WTC11 (cell line): ENCODE data around the gene CEP350. TPM values are rescaled to one million over a fixed set of nuclear protein-coding genes. Genes with fewer than 3 reads are reported as not detected.

Experiments used
- ATAC-seq: fragments of 200-7000 bp; cut with Tn5 transposase; 2 replicates; pipeline ENCODE4 v1.10.0; 2021; ENCODE audit warnings: mild to moderate bottlenecking, moderate library complexity
- CTCF ChIA-PET: fragments of 300-600 bp; sonication (Branson Sonifier 250); formaldehyde crosslinking; loops from one replicate; lab custom pipeline; 2021; ENCODE audit warnings: antibody characterized with exemption; lab: Charles Lee
- POLR2A ChIA-PET: fragments of 350-600 bp; sonication (Branson Sonifier 250); formaldehyde crosslinking; loops from one replicate; lab custom pipeline; 2021; ENCODE audit warnings: antibody characterized with exemption; lab: Charles Lee
- DNase-seq: peaks from one replicate; pipeline ENCODE4 v3.0.0; 2021; ENCODE audit warnings: low spot score
- H3K27ac Mint-ChIP-seq: 2 replicates; pipeline ENCODE4 v1.8.0; 2021; ENCODE audit warnings: mixed read lengths
- H3K27me3 Mint-ChIP-seq: 2 replicates; pipeline ENCODE4 v1.8.0; 2021; ENCODE audit warnings: low read depth, mild to moderate bottlenecking, moderate library complexity, mixed read lengths
- H3K36me3 Mint-ChIP-seq: 2 replicates; pipeline ENCODE4 v1.8.0; 2021; ENCODE audit warnings: mixed read lengths
- H3K4me1 Mint-ChIP-seq: 2 replicates; pipeline ENCODE4 v1.8.0; 2022; ENCODE audit warnings: mixed read lengths
- H3K4me3 Mint-ChIP-seq: 2 replicates; pipeline ENCODE4 v1.8.0; 2021; ENCODE audit warnings: mild to moderate bottlenecking, moderate library complexity, mixed read lengths
- H3K9me3 Mint-ChIP-seq: 2 replicates; pipeline ENCODE4 v1.8.0; 2021; ENCODE audit warnings: mixed read lengths
- AFF4 ChIP-seq: sonication (generic); formaldehyde crosslinking; IDR thresholded peaks from 2 replicates; pipeline ENCODE4 v1.8.1; 2023; ENCODE audit warnings: mild to moderate bottlenecking, missing genetic modification reagents, borderline replicate concordance
- ATF2 ChIP-seq: sonication (generic); formaldehyde crosslinking; IDR thresholded peaks from 2 replicates; pipeline ENCODE4 v1.8.1; 2022; ENCODE audit warnings: low read depth, missing genetic modification reagents, borderline replicate concordance
- CREB1 ChIP-seq: sonication (generic); formaldehyde crosslinking; IDR thresholded peaks from 2 replicates; pipeline ENCODE4 v1.8.0; 2023; ENCODE audit warnings: mild to moderate bottlenecking, missing genetic modification reagents
- FOXJ3 ChIP-seq: sonication (generic); formaldehyde crosslinking; IDR thresholded peaks from 2 replicates; pipeline ENCODE4 v1.9.0; 2021; ENCODE audit warnings: missing genetic modification reagents, mild to moderate bottlenecking, borderline replicate concordance
- FOXP1 ChIP-seq: sonication (generic); formaldehyde crosslinking; IDR thresholded peaks from 2 replicates; pipeline ENCODE4 v1.8.0; 2022; ENCODE audit warnings: missing genetic modification reagents, mild to moderate bottlenecking, moderate library complexity, borderline replicate concordance
- GRHL2 ChIP-seq: fragments of 250-450 bp; sonication (Bioruptor Pico); IDR thresholded peaks from 2 replicates; pipeline ENCODE4 v1.8.0; 2022; ENCODE audit warnings: mild to moderate bottlenecking, moderate library complexity; ENCODE audit not compliant: insufficient replicate concordance, severe bottlenecking
- MXD4 ChIP-seq: fragments of 250-450 bp; sonication (Bioruptor Pico); IDR thresholded peaks from 2 replicates; pipeline ENCODE4 v1.8.0; 2021; ENCODE audit warnings: mild to moderate bottlenecking, moderate library complexity, borderline replicate concordance
- OVOL2 ChIP-seq: fragments of 250-450 bp; sonication (Bioruptor Pico); IDR thresholded peaks from 2 replicates; pipeline ENCODE4 v1.9.0; 2021; ENCODE audit warnings: mild to moderate bottlenecking, borderline replicate concordance
- PREB ChIP-seq: sonication (generic); formaldehyde crosslinking; IDR thresholded peaks from 2 replicates; pipeline ENCODE4 v1.8.1; 2022; ENCODE audit warnings: mild to moderate bottlenecking, missing genetic modification reagents, moderate library complexity, borderline replicate concordance
- RORB ChIP-seq: fragments of 250-450 bp; sonication (Bioruptor Pico); IDR thresholded peaks from 2 replicates; pipeline ENCODE4 v1.9.0; 2021; ENCODE audit warnings: mild to moderate bottlenecking
- SP1 ChIP-seq: sonication (generic); formaldehyde crosslinking; conservative IDR thresholded peaks from 2 replicates; pipeline ENCODE4 v1.8.1; 2022; ENCODE audit warnings: missing genetic modification reagents
- TEAD4 ChIP-seq: sonication (generic); formaldehyde crosslinking; IDR thresholded peaks from 2 replicates; pipeline ENCODE4 v1.8.0; 2022; ENCODE audit warnings: mild to moderate bottlenecking, missing genetic modification reagents
- ZMAT4 ChIP-seq: fragments of 250-450 bp; sonication (Bioruptor Pico); IDR thresholded peaks from 2 replicates; pipeline ENCODE4 v1.9.0; 2021; ENCODE audit warnings: mild to moderate bottlenecking
- ZNF425 ChIP-seq: fragments of 250-450 bp; sonication (Bioruptor Pico); conservative IDR thresholded peaks from 2 replicates; pipeline ENCODE4 v1.9.0; 2021; ENCODE audit warnings: mild to moderate bottlenecking
- ZNF532 ChIP-seq: fragments of 250-450 bp; sonication (Bioruptor Pico); IDR thresholded peaks from 2 replicates; pipeline ENCODE4 v1.9.0; 2021; ENCODE audit warnings: mild to moderate bottlenecking, borderline replicate concordance
- ZNF671 ChIP-seq: fragments of 250-450 bp; sonication (Bioruptor Pico); IDR thresholded peaks from 2 replicates; pipeline ENCODE4 v1.8.0; 2021; ENCODE audit warnings: mild to moderate bottlenecking
- total RNA-seq: library from RNA; stranded (reverse); gene quantifications from 3 replicates; pipeline ENCODE4 v1.2.3, GENCODE V29; 2021

The CEP350 gene
- total RNA-seq, 1 experiment from 2014 or later = 34.2 TPM

GRCh38 chr1:179995576-179995975 lies 41.0 kb downstream of the CEP350 start (continued):
- TF ChIP-seq MXD4 = no peak

- TF ChIP-seq AFF4 (CRISPR knock-in tag) (no peak), FOXJ3 (CRISPR knock-in tag) (no peak), CREB1 (CRISPR knock-in tag) (no peak), ZNF425 (CRISPR knock-in tag) (no peak), OVOL2 (no peak), RORB (CRISPR knock-in tag) (no peak), SP1 (CRISPR knock-in tag) (no peak), ZNF671 (CRISPR knock-in tag) (no peak), FOXP1 (no peak), ZNF532 (CRISPR knock-in tag) (no peak), TEAD4 (CRISPR knock-in tag) (no peak), PREB (CRISPR knock-in tag) (no peak), ATF2 (CRISPR knock-in tag) (no peak), ZMAT4 (CRISPR knock-in tag) (no peak), GRHL2 (CRISPR knock-in tag) (no peak)
- TF ChIP-seq, all 79 proteins: peak for 0
Observed at GRCh38 chr1:179996099-179996498, 41.5 kb downstream of the CEP350 start.

More at GRCh38 chr1:179996099-179996498, 41.5 kb downstream of the CEP350 start:
- Mint-ChIP-seq H3K36me3 (peaks cover 10% of the 10 kb centered on the region), H3K4me1 (no peaks in the 10 kb centered on the region), H3K9me3 (no peaks in the 10 kb centered on the region), H3K27me3 (no peaks in the 10 kb centered on the region), H3K27ac (no peak overlapping the region), H3K4me3 (no peak overlapping the region)
- DNase-seq (no peak), ATAC-seq (no peak)
- ChIA-PET POLR2A (no interaction called here), CTCF (interaction anchor here (1.3 kb wide), 1 partner anchor 173 kb away, joined by 3 read pairs; no protein-coding TSS in a partner anchor)
